ENCODE measurements around the gene COMT.

Gene COMT

DNA sequence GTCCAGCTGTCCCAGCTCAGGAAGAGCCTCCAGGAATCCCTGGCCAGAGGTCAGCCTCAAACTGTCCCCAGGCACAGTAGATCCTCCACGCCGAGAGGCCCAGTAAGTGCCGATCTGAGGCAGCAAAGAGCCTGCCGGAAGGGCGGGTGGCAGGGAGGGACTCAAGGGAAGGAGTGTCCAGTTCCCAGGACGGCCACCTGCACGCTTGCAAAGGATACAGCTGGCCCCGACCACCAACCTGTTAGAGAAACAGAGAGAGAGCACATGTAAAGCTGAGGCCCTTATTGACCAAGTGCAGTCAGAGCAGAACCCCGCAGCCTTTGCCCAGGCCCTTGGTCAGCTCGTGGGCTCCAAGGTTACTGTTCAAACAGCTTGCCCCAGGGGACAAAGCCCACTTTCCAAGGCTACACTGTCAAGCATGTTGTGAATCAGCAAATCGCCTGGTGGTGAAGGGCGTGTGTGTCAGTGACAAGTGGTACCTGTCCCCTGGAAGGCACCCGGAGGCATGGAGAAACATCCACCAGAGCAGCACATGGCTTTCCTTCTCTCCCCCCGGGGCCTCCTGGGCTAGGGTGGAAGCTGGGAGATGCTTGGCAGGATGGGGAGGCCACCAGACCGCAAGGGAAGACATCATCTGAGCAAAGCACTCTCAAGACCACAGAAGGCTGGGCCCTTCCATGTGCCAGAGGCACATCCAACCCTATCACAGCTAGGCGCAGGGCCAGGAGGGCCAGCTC, 42.6 kb upstream of the COMT start:
- Histone ChIP-seq H3K4me3 (ENCODE audit: insufficient read depth in 1 of 2, low read depth in 1 of 2, low read length in 2 of 2) (no peak overlapping the region), H3K14ac (ENCODE audit: low read length in 2 of 2) (no peak overlapping the region), H3K27ac (ENCODE audit: low read length, poor library complexity, severe bottlenecking) (no peak overlapping the region), H3K36me3 (ENCODE audit: control insufficient read depth in 1 of 2, insufficient read depth in 2 of 2, low read depth in 1 of 2, low read length in 2 of 2) (peaks cover 24 to 38% of the 10 kb centered on the region in 2 experiments), H3K79me1 (replicated peaks; ENCODE audit: low read length, poor library complexity, severe bottlenecking) (no peaks in the 10 kb centered on the region), H3K27me3 (ENCODE audit: control insufficient read depth in 1 of 2, insufficient read depth in 1 of 2, low read length in 2 of 2) (no peaks in the 10 kb centered on the region), H2AK5ac (ENCODE audit: low read length, severe bottlenecking) (no peak overlapping the region), H3K18ac (ENCODE audit: low read depth in 1 of 2, low read length in 2 of 2) (no peak overlapping the region), H3K9me3 (ENCODE audit: control insufficient read depth, low read length) (no peaks in the 10 kb centered on the region), H3K23ac (ENCODE audit: low read length in 2 of 2) (no peak overlapping the region), H4K8ac (ENCODE audit: low read length) (no peak overlapping the region), H3K9ac (ENCODE audit: low read length) (no peak overlapping the region), H2BK12ac (ENCODE audit: low read length in 2 of 2) (no peak overlapping the region), H3K4ac (ENCODE audit: low read depth in 1 of 2, low read length in 2 of 2) (peak overlapping the region in 1 of 2 experiments; percentile 11), H2BK5ac (ENCODE audit: low read depth, low read length, poor library complexity, severe bottlenecking) (no peak overlapping the region), H4K91ac (ENCODE audit: low read length) (no peak overlapping the region), H2BK120ac (ENCODE audit: low read depth, low read length) (no peak overlapping the region), H2BK15ac (ENCODE audit: low read depth, poor library complexity, severe bottlenecking) (no peak overlapping the region), H3K4me1 (ENCODE audit: control insufficient read depth, insufficient read depth, low read depth, low read length) (peaks cover 24% of the 10 kb centered on the region), H3K4me2 (ENCODE audit: low read length, poor library complexity, severe bottlenecking) (no peak overlapping the region), H2AFZ (ENCODE audit: low read depth, low read length) (no peak overlapping the region)
- no peak for DNase-seq
- WGBS: 89% methylated on average over 15 of the region's 16 CpGs

DNA sequence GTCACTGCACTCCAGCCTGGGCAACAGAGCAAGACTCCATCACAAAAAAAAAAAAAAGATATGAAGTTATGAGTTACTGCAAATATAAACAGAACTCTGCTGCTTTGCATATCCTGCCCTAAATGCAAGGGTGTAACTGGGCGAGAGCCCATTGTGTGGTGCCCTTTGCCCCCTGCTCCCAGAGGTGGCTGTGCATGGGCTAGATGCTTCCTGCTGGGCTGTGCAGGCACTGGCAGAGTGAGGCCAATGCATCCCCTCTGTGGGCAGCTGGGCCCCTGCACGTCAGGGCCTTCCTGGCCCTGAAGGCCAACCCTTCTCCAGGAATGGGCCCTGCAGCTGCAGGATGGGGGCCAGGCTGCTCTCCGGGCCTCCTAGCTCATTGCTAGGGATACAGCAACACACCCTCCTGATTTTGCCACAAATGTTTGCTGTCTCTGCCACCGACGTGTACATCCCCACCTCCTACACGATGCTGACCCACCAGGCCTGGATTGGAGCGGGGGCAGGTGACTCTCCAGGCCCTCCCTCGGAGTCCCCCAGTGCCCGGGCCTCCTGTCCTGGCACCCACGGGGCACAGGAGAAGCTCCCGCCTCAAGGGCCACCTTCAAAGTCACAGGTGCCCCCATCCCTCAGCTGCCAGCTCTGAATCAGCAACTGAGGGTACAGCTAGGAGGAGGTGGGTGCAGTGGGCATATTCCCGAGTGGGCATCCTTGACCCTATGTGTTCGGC, 40.7 kb upstream of the COMT start:
- Histone ChIP-seq H2BK12ac (ENCODE audit: low read length in 2 of 2) (no peak overlapping the region), H3K36me3 (ENCODE audit: control insufficient read depth in 1 of 2, insufficient read depth in 2 of 2, low read depth in 1 of 2, low read length in 2 of 2) (peaks cover 19 to 31% of the 10 kb centered on the region in 2 experiments), H3K9me3 (ENCODE audit: control insufficient read depth, low read length) (no peaks in the 10 kb centered on the region), H2AK5ac (ENCODE audit: low read length, severe bottlenecking) (no peak overlapping the region), H4K8ac (ENCODE audit: low read length) (no peak overlapping the region), H2BK15ac (ENCODE audit: low read depth, poor library complexity, severe bottlenecking) (no peak overlapping the region), H4K91ac (ENCODE audit: low read length) (no peak overlapping the region), H2BK120ac (ENCODE audit: low read depth, low read length) (no peak overlapping the region), H3K9ac (ENCODE audit: low read length) (no peak overlapping the region), H3K4me1 (ENCODE audit: control insufficient read depth, insufficient read depth, low read depth, low read length) (peaks cover 35% of the 10 kb centered on the region), H3K23ac (ENCODE audit: low read length in 2 of 2) (no peak overlapping the region), H2BK5ac (ENCODE audit: low read depth, low read length, poor library complexity, severe bottlenecking) (no peak overlapping the region), H3K18ac (ENCODE audit: low read depth in 1 of 2, low read length in 2 of 2) (no peak overlapping the region), H3K14ac (ENCODE audit: low read length in 2 of 2) (no peak overlapping the region), H3K4me3 (ENCODE audit: insufficient read depth in 1 of 2, low read depth in 1 of 2, low read length in 2 of 2) (no peak overlapping the region), H3K27ac (ENCODE audit: low read length, poor library complexity, severe bottlenecking) (no peak overlapping the region), H3K79me1 (replicated peaks; ENCODE audit: low read length, poor library complexity, severe bottlenecking) (no peaks in the 10 kb centered on the region), H3K4ac (ENCODE audit: low read depth in 1 of 2, low read length in 2 of 2) (no peak overlapping the region), H2AFZ (ENCODE audit: low read depth, low read length) (no peak overlapping the region), H3K27me3 (ENCODE audit: control insufficient read depth in 1 of 2, insufficient read depth in 1 of 2, low read length in 2 of 2) (no peaks in the 10 kb centered on the region), H3K4me2 (ENCODE audit: low read length, poor library complexity, severe bottlenecking) (no peak overlapping the region)
- 93% methylated on average over 13 of the region's 13 CpGs for WGBS
- DNase-seq: no peak

DNA sequence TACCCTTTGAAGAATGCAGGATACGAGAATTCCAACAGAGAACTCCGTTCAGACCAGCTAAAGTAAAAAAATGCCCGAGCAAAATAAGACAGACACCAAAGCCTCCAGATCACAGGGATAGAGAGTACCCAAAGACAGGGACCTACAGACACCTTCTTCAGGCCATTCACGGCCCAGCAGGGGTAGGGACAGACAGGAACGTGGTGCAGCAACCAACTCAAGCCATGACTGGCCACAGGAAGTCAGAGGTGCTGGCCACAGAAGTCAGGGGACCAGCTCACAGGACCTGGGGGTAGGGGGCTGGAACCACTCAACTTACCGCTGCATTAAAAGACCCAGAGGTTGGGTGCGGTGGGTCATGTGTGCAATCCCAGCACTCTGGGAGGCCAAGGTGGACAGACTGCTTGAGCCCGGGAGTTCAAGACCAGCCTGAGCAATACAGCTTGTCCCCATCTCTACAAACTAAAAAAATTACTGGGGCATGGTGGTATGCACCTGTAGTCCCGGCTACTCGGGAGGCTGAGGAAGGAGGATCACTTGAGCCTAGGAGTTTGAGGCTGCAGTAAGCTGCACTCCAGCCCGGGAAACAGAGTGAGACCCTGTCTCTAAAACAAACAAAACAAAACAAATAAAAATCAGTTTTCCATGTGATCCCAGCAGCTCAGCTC, 39.9 kb upstream of the COMT start:
- Histone ChIP-seq H3K14ac (ENCODE audit: low read length in 2 of 2) (no peak overlapping the region), H4K91ac (ENCODE audit: low read length) (no peak overlapping the region), H3K4me2 (ENCODE audit: low read length, poor library complexity, severe bottlenecking) (no peak overlapping the region), H3K4me1 (ENCODE audit: control insufficient read depth, insufficient read depth, low read depth, low read length) (peaks cover 34% of the 10 kb centered on the region), H4K8ac (ENCODE audit: low read length) (no peak overlapping the region), H3K36me3 (ENCODE audit: control insufficient read depth in 1 of 2, insufficient read depth in 2 of 2, low read depth in 1 of 2, low read length in 2 of 2) (peaks cover 19 to 26% of the 10 kb centered on the region in 2 experiments), H3K4ac (ENCODE audit: low read depth in 1 of 2, low read length in 2 of 2) (no peak overlapping the region), H2BK120ac (ENCODE audit: low read depth, low read length) (no peak overlapping the region), H2BK12ac (ENCODE audit: low read length in 2 of 2) (no peak overlapping the region), H3K9me3 (ENCODE audit: control insufficient read depth, low read length) (no peaks in the 10 kb centered on the region), H3K79me1 (replicated peaks; ENCODE audit: low read length, poor library complexity, severe bottlenecking) (no peaks in the 10 kb centered on the region), H3K9ac (ENCODE audit: low read length) (no peak overlapping the region), H3K27ac (ENCODE audit: low read length, poor library complexity, severe bottlenecking) (no peak overlapping the region), H3K23ac (ENCODE audit: low read length in 2 of 2) (no peak overlapping the region), H3K18ac (ENCODE audit: low read depth in 1 of 2, low read length in 2 of 2) (no peak overlapping the region), H3K27me3 (ENCODE audit: control insufficient read depth in 1 of 2, insufficient read depth in 1 of 2, low read length in 2 of 2) (no peaks in the 10 kb centered on the region), H3K4me3 (ENCODE audit: insufficient read depth in 1 of 2, low read depth in 1 of 2, low read length in 2 of 2) (no peak overlapping the region), H2AK5ac (ENCODE audit: low read length, severe bottlenecking) (no peak overlapping the region), H2BK15ac (ENCODE audit: low read depth, poor library complexity, severe bottlenecking) (no peak overlapping the region), H2BK5ac (ENCODE audit: low read depth, low read length, poor library complexity, severe bottlenecking) (no peak overlapping the region), H2AFZ (ENCODE audit: low read depth, low read length) (no peak overlapping the region)
- 91% methylated on average over 10 of the region's 11 CpGs for WGBS
- DNase-seq: no peak

DNA sequence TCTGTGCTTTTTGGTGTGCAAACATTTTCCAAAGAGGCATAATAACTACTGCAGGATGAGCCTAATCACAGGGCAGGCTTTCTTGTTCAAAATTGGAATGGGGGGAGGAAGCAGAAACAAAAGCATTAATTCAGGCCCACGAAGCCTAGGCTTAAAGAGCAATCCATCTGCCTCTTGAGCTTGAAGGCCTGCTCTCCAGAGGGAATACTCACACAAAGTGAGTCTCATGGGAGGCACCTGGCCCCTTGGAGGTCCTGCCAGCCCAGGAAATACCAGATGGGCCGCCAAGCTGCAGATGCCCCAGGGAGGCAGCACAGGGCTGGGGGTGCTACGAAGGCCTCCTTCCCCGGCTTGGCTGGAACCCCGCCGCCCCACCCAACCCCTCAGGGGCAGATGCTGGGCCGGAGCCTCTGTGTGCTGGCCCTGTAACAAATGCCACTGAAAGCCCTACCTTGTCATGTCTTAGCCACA, 39.3 kb upstream of the COMT start:
- Histone ChIP-seq H2AK5ac (ENCODE audit: low read length, severe bottlenecking) (no peak overlapping the region), H3K4me1 (ENCODE audit: control insufficient read depth, insufficient read depth, low read depth, low read length) (peaks cover 34% of the 10 kb centered on the region), H2BK5ac (ENCODE audit: low read depth, low read length, poor library complexity, severe bottlenecking) (no peak overlapping the region), H2BK120ac (ENCODE audit: low read depth, low read length) (no peak overlapping the region), H3K36me3 (ENCODE audit: control insufficient read depth in 1 of 2, insufficient read depth in 2 of 2, low read depth in 1 of 2, low read length in 2 of 2) (peaks cover 19 to 22% of the 10 kb centered on the region in 2 experiments), H2BK12ac (ENCODE audit: low read length in 2 of 2) (no peak overlapping the region), H3K27ac (ENCODE audit: low read length, poor library complexity, severe bottlenecking) (no peak overlapping the region), H3K9ac (ENCODE audit: low read length) (no peak overlapping the region), H3K79me1 (replicated peaks; ENCODE audit: low read length, poor library complexity, severe bottlenecking) (no peaks in the 10 kb centered on the region), H3K4me2 (ENCODE audit: low read length, poor library complexity, severe bottlenecking) (no peak overlapping the region), H3K4me3 (ENCODE audit: insufficient read depth in 1 of 2, low read depth in 1 of 2, low read length in 2 of 2) (no peak overlapping the region), H3K18ac (ENCODE audit: low read depth in 1 of 2, low read length in 2 of 2) (peak overlapping the region in 1 of 2 experiments; percentile 55), H3K14ac (ENCODE audit: low read length in 2 of 2) (no peak overlapping the region), H4K8ac (ENCODE audit: low read length) (no peak overlapping the region), H2BK15ac (ENCODE audit: low read depth, poor library complexity, severe bottlenecking) (peak overlapping the region; percentile 44), H4K91ac (ENCODE audit: low read length) (no peak overlapping the region), H2AFZ (ENCODE audit: low read depth, low read length) (no peak overlapping the region), H3K9me3 (ENCODE audit: control insufficient read depth, low read length) (no peaks in the 10 kb centered on the region), H3K27me3 (ENCODE audit: control insufficient read depth in 1 of 2, insufficient read depth in 1 of 2, low read length in 2 of 2) (no peaks in the 10 kb centered on the region), H3K4ac (ENCODE audit: low read depth in 1 of 2, low read length in 2 of 2) (peak overlapping the region in 1 of 2 experiments; percentile 15), H3K23ac (ENCODE audit: low read length in 2 of 2) (peak overlapping the region in 1 of 2 experiments; percentile 14)
- WGBS: 87% methylated on average over 7 of the region's 7 CpGs
- no peak for DNase-seq
